Endodermal cell (in vitro differentiated cells): Measurements from ENCODE around the gene CTAGE1. TPM values are rescaled to one million over a fixed set of nuclear protein-coding genes. Genes with fewer than 3 reads are reported as not detected.

Experiments used
- DNase-seq: peaks from one replicate; pipeline ENCODE4 v3.0.0-alpha.2; 2017
- H3K27ac ChIP-seq: 2 replicates; pipeline ENCODE4 v1.5.1; 2013; ENCODE audit warnings: mild to moderate bottlenecking, low read depth, low read length, moderate library complexity
- H3K27me3 ChIP-seq: 2 replicates; pipeline ENCODE4 v1.6.1; 2013; ENCODE audit warnings: mild to moderate bottlenecking, low read length, moderate library complexity; ENCODE audit not compliant: insufficient read depth, control insufficient read depth, poor library complexity, severe bottlenecking
- H3K36me3 ChIP-seq: 2 replicates; pipeline ENCODE4 v1.7.0; 2013; ENCODE audit warnings: mild to moderate bottlenecking, low read length, moderate library complexity; ENCODE audit not compliant: control insufficient read depth, insufficient read depth
- H3K4me1 ChIP-seq: one replicate; pipeline ENCODE4 v1.7.0; 2013; ENCODE audit warnings: low read length; ENCODE audit not compliant: control insufficient read depth, insufficient read depth
- H3K4me3 ChIP-seq: 2 replicates; pipeline ENCODE4 v1.5.1; 2013; ENCODE audit warnings: mild to moderate bottlenecking, low read length, moderate library complexity
- H3K9ac ChIP-seq: 2 replicates; pipeline ENCODE4 v1.6.1; 2013; ENCODE audit warnings: mild to moderate bottlenecking, low read length, moderate library complexity; ENCODE audit not compliant: poor library complexity, severe bottlenecking; ENCODE audit errors: extremely low read depth
- H3K9me3 ChIP-seq: 2 replicates; pipeline ENCODE4 v1.6.1; 2013; ENCODE audit warnings: mild to moderate bottlenecking, low read length, moderate library complexity; ENCODE audit not compliant: control insufficient read depth
- H3K27ac Mint-ChIP-seq: 2 replicates; pipeline ENCODE4 v1.8.0; 2020; ENCODE audit warnings: mixed read lengths
- H3K27me3 Mint-ChIP-seq: 2 replicates; pipeline ENCODE4 v1.8.0; 2021; ENCODE audit warnings: mild to moderate bottlenecking, mixed read lengths; ENCODE audit not compliant: insufficient read depth
- H3K36me3 Mint-ChIP-seq: 2 replicates; pipeline ENCODE4 v1.8.0; 2020; ENCODE audit warnings: low read depth, mixed read lengths
- H3K4me1 Mint-ChIP-seq: 2 replicates; pipeline ENCODE4 v1.8.0; 2020; ENCODE audit warnings: mixed read lengths
- H3K4me3 Mint-ChIP-seq: 2 replicates; pipeline ENCODE4 v1.8.0; 2020; ENCODE audit warnings: mild to moderate bottlenecking, moderate library complexity, mixed read lengths
- H3K9me3 Mint-ChIP-seq: 2 replicates; pipeline ENCODE4 v1.8.0; 2020; ENCODE audit warnings: mild to moderate bottlenecking, mixed read lengths
- WGBS, 2 experiments: methylation state at CpG; one replicate each; pipeline versions ENCODE4 v1.1.5 to v1.1.7; 2013; ENCODE audit warnings: missing lambda C conversion rate in 2 of 2, mixed read lengths in 1 of 2; ENCODE audit not compliant: insufficient coverage in 1 of 2, insufficient read length in 1 of 2; 5-methylcytosine and 5-hydroxymethylcytosine counted together
- total RNA-seq, 2 donors: library from RNA; stranded (reverse); fragmentation: NEBNext Ultra II Directional in 1 of 2; extraction: Animal tissue kit (Norgen Biotek cat#: 25700) in 1 of 2; gene quantifications; 2 replicates in 1 of 2; 3 replicates in 1 of 2; pipeline ENCODE4 v1.2.1, GENCODE V29; 2021
- TF ChIP-seq, protein P1 (sequence below): fragments of 200-600 bp; sonication (generic); conservative IDR thresholded peaks from 2 replicates; pipeline ENCODE4 v1.5.0; 2021; ENCODE audit warnings: antibody characterized with exemption, mild to moderate bottlenecking

Gene CTAGE1
- total RNA-seq, 2 donors from 2014 or later: not detected

DNA sequence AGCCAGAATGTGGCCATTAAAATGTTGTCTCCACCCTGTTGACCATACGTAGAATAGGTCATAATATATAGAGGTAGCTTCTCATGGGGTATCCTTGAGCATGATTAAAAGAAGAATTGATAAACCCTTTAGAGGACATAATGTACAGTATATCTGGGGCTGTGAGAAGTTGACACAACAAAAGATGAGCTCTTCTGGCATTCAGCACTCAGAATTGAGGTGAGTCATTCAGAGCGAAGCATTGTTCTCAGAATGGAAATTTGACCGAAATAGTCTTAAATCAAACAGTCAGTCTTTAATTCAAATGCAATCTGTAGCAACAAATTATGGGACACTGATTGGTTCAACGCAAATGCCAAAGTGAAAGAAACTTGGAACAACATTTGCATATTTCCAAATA is 47.3 kb downstream of the CTAGE1 start:
- Mint-ChIP-seq H3K4me1 (no peaks in the 10 kb centered on the region), H3K27ac (no peak overlapping the region), H3K9me3 (peaks cover 3% of the 10 kb centered on the region), H3K27me3 (peaks cover 33% of the 10 kb centered on the region), H3K36me3 (no peaks in the 10 kb centered on the region), H3K4me3 (no peak overlapping the region)
- TF ChIP-seq, protein P1, sequence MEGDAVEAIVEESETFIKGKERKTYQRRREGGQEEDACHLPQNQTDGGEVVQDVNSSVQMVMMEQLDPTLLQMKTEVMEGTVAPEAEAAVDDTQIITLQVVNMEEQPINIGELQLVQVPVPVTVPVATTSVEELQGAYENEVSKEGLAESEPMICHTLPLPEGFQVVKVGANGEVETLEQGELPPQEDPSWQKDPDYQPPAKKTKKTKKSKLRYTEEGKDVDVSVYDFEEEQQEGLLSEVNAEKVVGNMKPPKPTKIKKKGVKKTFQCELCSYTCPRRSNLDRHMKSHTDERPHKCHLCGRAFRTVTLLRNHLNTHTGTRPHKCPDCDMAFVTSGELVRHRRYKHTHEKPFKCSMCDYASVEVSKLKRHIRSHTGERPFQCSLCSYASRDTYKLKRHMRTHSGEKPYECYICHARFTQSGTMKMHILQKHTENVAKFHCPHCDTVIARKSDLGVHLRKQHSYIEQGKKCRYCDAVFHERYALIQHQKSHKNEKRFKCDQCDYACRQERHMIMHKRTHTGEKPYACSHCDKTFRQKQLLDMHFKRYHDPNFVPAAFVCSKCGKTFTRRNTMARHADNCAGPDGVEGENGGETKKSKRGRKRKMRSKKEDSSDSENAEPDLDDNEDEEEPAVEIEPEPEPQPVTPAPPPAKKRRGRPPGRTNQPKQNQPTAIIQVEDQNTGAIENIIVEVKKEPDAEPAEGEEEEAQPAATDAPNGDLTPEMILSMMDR: no peak
- Histone ChIP-seq H3K36me3 (no peaks in the 10 kb centered on the region), H3K9ac (no peak overlapping the region), H3K4me1 (no peaks in the 10 kb centered on the region), H3K27me3 (no peaks in the 10 kb centered on the region), H3K4me3 (no peak overlapping the region), H3K27ac (no peak overlapping the region), H3K9me3 (peaks cover 7% of the 10 kb centered on the region)
- no peak for DNase-seq
- WGBS, 2 experiments: 90% methylated on average over 3 to 4 of the region's 4 CpGs

DNA sequence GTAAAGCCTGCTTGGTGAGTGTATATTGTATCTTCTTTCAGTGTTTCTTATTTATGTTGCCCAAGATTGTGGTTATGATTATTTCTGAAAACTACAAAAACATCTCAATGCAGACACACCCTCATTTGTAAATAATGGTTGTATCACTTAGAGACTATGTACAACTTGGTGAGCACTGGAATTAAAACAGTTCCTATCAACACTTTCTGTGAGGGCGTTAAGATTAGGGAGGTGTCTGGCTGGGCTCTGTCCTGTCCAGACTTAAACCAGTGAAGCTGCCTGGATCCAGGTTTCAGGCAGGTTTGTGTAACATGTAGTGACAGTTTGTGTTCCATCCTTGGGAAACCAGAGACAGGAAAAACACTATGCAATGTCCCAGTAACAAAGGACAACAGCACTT is 49.7 kb downstream of the CTAGE1 start:
- 93% methylated on average over 1 of the region's 1 CpG; no CpG with 5 or more reads in 1 of the 2 experiments for WGBS, 2 experiments
- no peaks in the 10 kb centered on the region for H3K36me3 ChIP-seq
- no peaks in the 10 kb centered on the region for H3K4me1 Mint-ChIP-seq
- peaks cover 7% of the 10 kb centered on the region for H3K9me3 ChIP-seq
- no peaks in the 10 kb centered on the region for H3K36me3 Mint-ChIP-seq
- no peak for DNase-seq
- peaks cover 10% of the 10 kb centered on the region for H3K27me3 ChIP-seq
- H3K9me3 Mint-ChIP-seq: peaks cover 3% of the 10 kb centered on the region
- no peak overlapping the region for H3K4me3 ChIP-seq
- TF ChIP-seq, protein P1: no peak
- H3K27ac Mint-ChIP-seq: no peak overlapping the region
- H3K4me3 Mint-ChIP-seq: no peak overlapping the region
- H3K27me3 Mint-ChIP-seq: peaks cover 24% of the 10 kb centered on the region
- H3K27ac ChIP-seq: no peak overlapping the region
- H3K4me1 ChIP-seq: no peaks in the 10 kb centered on the region
- H3K9ac ChIP-seq: no peak overlapping the region

DNA sequence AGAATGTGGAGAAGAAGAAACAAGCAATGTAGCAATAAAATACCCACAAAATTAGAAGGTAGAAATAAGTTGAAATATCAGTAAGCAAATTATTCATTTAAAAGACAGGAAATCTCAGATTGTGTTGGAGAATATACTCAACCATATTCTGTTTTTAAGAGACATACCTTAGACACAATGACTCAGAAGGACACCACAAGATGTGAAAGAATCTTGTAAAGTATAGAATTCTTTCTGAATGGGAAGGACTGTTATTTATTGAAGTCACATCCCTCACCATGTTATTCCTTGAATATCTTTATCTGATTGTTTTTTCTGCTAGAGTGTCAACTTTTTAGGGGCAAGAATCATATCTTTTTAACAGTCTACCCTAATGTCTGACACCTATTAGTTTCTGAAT is 50.4 kb downstream of the CTAGE1 start:
- peaks cover 24% of the 10 kb centered on the region for H3K27me3 Mint-ChIP-seq
- Histone ChIP-seq H3K36me3 (no peaks in the 10 kb centered on the region), H3K27ac (no peak overlapping the region), H3K27me3 (peaks cover 17% of the 10 kb centered on the region), H3K4me1 (no peaks in the 10 kb centered on the region), H3K9ac (no peak overlapping the region), H3K9me3 (no peaks in the 10 kb centered on the region), H3K4me3 (no peak overlapping the region)
- TF ChIP-seq, protein P1: no peak
- no peak overlapping the region for H3K4me3 Mint-ChIP-seq
- DNase-seq: no peak
- H3K9me3 Mint-ChIP-seq: no peaks in the 10 kb centered on the region
- no peak overlapping the region for H3K27ac Mint-ChIP-seq
- H3K4me1 Mint-ChIP-seq: no peaks in the 10 kb centered on the region
- H3K36me3 Mint-ChIP-seq: no peaks in the 10 kb centered on the region
